Left lung (tissue), 10 donors: Measurements from ENCODE around the gene PRKCG. TPM values are rescaled to one million over a fixed set of nuclear protein-coding genes. Genes with fewer than 3 reads are reported as not detected.

Source experiments
- ATAC-seq: fragments of 200-7000 bp; cut with Tn5 transposase; one replicate; pipeline ENCODE4 v1.9.1; 2020; ENCODE audit warnings: moderate library complexity
- DNase-seq, 4 donors: peaks; one replicate each; pipeline ENCODE4 v3.0.0-alpha.2; 2013 to 2020
- H3K27ac ChIP-seq, 2 donors: fragments of 200-600 bp; sonication (generic) in 1 of 2; one replicate each; pipeline versions ENCODE4 v1.5.0 to v1.8.0; 2020 to 2021
- H3K27me3 ChIP-seq, 2 donors: fragments of 200-600 bp; sonication (generic) in 1 of 2; one replicate each; pipeline versions ENCODE4 v1.5.0 to v1.8.0; 2020 to 2021
- H3K36me3 ChIP-seq, 2 donors: fragments of 200-600 bp; sonication (generic) in 1 of 2; one replicate each; pipeline versions ENCODE4 v1.5.0 to v1.8.0; 2020 to 2021
- H3K4me1 ChIP-seq, 2 donors: fragments of 200-600 bp; one replicate each; pipeline ENCODE4 v1.8.0; 2021
- H3K4me3 ChIP-seq, 2 donors: fragments of 200-600 bp; sonication (generic) in 1 of 2; one replicate each; pipeline versions ENCODE4 v1.5.0 to v1.8.0; 2020 to 2021; ENCODE audit warnings: mild to moderate bottlenecking in 1 of 2
- H3K9me3 ChIP-seq, 2 donors: fragments of 200-600 bp; sonication (generic) in 1 of 2; one replicate each; pipeline versions ENCODE4 v1.5.0 to v1.8.0; 2020 to 2021
- intact Hi-C, 2 donors: fragments of 100-400 bp; cut with DNase I; formaldehyde crosslinking; loops; one replicate each; pipeline versions ENCODE4 v1.11.2 to v1.14.2; 2022
- polyA plus RNA-seq, 6 donors: library from polyadenylated mRNA; unstranded; fragments of 120-200 nt; gene quantifications; one replicate each; pipeline ENCODE4 v1.2.1, GENCODE V29; 2013; ENCODE audit not compliant: insufficient read length in 6 of 6
- total RNA-seq, 2 donors: library from RNA; stranded (reverse); fragmentation: NEBNext Ultra II Directional; extraction: Animal tissue kit (Norgen Biotek cat#: 25700); gene quantifications; one replicate each; pipeline ENCODE4 v1.2.1, GENCODE V29; 2021
- TF ChIP-seq, protein P1 (sequence below), 2 donors: fragments of 200-600 bp; sonication (generic) in 1 of 2; IDR thresholded peaks; one replicate each; pipeline versions ENCODE4 v1.5.0 to v1.8.0; 2021; ENCODE audit warnings: antibody characterized with exemption in 2 of 2
- donor health status: DM: no; HTN: yes; CAD: no.
- donor health status: DM: no; HTN: no; CAD: no.

PRKCG gene
- total and polyA plus RNA-seq, 8 donors, result 0.10 to 0.78 (median 0.18) TPM; not detected in 3

DNA sequence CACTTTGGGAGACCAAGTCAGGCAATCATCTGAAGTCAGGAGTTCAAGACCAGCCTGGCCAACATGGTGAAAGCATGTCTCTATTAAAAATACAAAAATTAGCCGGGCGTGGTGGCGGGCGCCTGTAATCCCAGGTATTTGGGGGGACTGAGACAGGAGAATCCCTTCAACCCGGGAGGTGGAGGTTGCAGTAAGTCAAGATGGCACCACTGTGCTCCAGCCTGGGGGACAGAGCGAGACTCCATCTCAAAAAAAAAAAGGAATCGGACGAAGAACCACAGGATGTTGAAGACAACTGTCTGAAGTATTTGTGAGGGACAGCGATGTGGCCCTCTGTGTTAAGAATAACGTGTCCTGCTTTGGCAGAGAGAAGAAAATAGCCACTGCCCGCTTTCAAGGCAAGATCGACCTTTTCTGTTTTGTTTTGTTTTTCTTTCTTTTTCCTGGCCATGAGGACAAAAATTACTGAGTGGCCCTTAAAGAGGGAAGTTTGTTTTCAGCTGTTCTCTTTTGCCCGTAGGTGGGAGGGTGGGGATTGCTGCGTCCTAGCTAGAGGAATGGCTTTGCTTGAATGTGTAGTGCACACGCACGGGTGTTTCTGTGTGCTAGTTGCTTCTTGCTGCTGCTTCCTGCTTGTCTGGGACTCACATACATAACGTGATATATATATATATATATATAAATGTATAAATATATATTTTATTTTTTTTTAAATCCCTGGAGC is 6.2 kb upstream of the PRKCG start:
- intact Hi-C loops, result no loop called here
- H3K4me1 ChIP-seq, result peaks cover 2 to 76% of the 10 kb centered on the region in 2 donors

DNA sequence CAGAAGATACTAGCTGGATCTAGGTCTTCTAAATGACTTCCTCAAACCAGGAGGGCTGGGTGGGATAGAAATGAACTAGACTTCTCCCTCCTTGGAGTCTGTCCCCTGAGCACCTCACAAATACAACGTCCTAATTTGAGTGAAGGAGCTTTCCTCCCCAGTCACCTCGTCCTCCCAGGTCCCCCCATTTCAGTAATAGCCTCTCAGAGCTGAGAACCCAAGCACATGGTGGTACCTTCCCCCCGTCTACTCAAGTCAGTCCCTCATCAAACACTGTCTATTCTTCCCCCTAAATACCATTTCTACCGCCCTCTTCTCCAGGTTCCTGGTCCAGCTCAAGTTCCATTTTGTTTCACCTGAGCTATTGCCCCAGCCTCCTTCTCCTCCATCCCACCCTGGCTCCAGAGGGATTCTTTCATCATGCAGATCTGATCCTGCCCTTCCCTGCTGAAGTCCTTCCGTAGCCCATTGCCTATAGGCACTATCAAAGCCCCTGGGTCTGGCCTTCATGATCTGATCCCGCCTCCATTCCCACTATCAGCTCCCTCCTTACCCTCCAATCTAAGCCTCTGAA is 5.3 kb upstream of the PRKCG start:
- Histone ChIP-seq H3K27me3 (peaks cover 5 to 20% of the 10 kb centered on the region in 2 donors), H3K27ac (no peak overlapping the region), H3K4me1 (peaks cover 1 to 74% of the 10 kb centered on the region in 2 donors), H3K36me3 (peaks cover 0 to 32% of the 10 kb centered on the region in 2 donors), H3K9me3 (no peaks in the 10 kb centered on the region), H3K4me3 (no peak overlapping the region)
- no peak for DNase-seq
- ATAC-seq, result no peak
- intact Hi-C loops, result no loop called here
- TF ChIP-seq, protein P1, sequence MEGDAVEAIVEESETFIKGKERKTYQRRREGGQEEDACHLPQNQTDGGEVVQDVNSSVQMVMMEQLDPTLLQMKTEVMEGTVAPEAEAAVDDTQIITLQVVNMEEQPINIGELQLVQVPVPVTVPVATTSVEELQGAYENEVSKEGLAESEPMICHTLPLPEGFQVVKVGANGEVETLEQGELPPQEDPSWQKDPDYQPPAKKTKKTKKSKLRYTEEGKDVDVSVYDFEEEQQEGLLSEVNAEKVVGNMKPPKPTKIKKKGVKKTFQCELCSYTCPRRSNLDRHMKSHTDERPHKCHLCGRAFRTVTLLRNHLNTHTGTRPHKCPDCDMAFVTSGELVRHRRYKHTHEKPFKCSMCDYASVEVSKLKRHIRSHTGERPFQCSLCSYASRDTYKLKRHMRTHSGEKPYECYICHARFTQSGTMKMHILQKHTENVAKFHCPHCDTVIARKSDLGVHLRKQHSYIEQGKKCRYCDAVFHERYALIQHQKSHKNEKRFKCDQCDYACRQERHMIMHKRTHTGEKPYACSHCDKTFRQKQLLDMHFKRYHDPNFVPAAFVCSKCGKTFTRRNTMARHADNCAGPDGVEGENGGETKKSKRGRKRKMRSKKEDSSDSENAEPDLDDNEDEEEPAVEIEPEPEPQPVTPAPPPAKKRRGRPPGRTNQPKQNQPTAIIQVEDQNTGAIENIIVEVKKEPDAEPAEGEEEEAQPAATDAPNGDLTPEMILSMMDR (IDR thresholded peaks at IDR 0.05), result no peak

More for the DNA sequence above, 6.2 kb upstream of the PRKCG start:
- TF ChIP-seq, protein P1 (IDR thresholded peaks at IDR 0.05), result no peak
- peaks cover 3 to 10% of the 10 kb centered on the region in 2 donors for H3K27me3 ChIP-seq
- no peak overlapping the region for H3K4me3 ChIP-seq
- peaks cover 0 to 32% of the 10 kb centered on the region in 2 donors for H3K36me3 ChIP-seq
- no peak for DNase-seq
- no peak for ATAC-seq
- H3K27ac ChIP-seq, result peak overlapping the region in 1 of 2 donors; percentile 72
- no peaks in the 10 kb centered on the region for H3K9me3 ChIP-seq

DNA sequence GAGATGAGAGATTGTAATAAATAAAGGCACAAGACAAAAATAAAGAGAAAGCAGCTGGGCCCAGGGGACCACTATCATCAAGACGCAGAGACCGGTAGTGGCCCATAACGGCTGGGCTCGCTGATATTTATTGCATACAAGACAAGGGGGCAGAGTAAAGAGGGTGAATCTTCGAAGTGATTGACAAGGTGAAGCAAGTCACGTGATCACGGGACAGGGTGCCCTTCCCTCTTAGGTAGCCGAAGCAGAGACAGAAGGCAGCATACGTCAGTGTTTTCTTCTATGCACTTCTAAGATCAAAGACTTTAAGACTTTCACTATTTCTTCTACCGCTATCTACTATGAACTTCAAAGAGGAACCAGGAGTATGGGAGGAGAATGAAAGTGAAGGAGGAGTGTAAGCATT is 4.6 kb upstream of the PRKCG start:
- no peak for ATAC-seq
- TF ChIP-seq, protein P1 (IDR thresholded peaks at IDR 0.05), result no peak
- no peak for DNase-seq
- H3K27me3 ChIP-seq, result peaks cover 12 to 26% of the 10 kb centered on the region in 2 donors
- no peak overlapping the region for H3K4me3 ChIP-seq
- peaks cover 0 to 32% of the 10 kb centered on the region in 2 donors for H3K36me3 ChIP-seq
- no peaks in the 10 kb centered on the region for H3K9me3 ChIP-seq
- no peak overlapping the region for H3K27ac ChIP-seq
- peaks cover 7 to 74% of the 10 kb centered on the region in 2 donors for H3K4me1 ChIP-seq
- intact Hi-C loops, result no loop called here

DNA sequence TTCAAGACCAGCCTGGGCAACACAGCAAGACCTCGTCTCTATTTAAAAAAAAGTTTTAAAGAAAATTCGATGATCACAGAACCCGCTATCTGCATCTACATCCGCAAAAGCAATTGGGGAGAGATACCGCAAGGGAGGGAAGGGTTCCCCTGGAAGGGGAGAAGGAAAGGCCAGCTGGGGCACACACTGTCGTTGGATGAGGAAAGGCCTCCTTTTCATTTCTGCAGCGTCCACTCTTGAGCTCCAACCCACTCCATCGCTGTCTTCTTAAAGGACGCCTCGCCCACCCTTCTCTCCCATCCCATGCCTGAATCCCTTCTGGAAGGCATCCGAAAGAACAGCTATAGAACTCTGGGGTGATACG is 3.2 kb upstream of the PRKCG start:
- DNase-seq, result no peak
- H3K27me3 ChIP-seq, result peaks cover 26 to 40% of the 10 kb centered on the region in 2 donors
- H3K4me3 ChIP-seq, result peak overlapping the region; percentile 44 to 54
- ATAC-seq, result peak; percentile 8
- H3K9me3 ChIP-seq, result no peaks in the 10 kb centered on the region
- H3K27ac ChIP-seq, result no peak overlapping the region
- intact Hi-C loops, result no loop called here
- TF ChIP-seq, protein P1 (IDR thresholded peaks at IDR 0.05), result no peak
- peaks cover 0 to 23% of the 10 kb centered on the region in 2 donors for H3K36me3 ChIP-seq
- H3K4me1 ChIP-seq, result peaks cover 7 to 61% of the 10 kb centered on the region in 2 donors
